ENCODE measurements around the gene CC2D1A.

- TF ChIP-seq POLR2A (IDR thresholded peaks at IDR 0.05) (no peak), CTCF (IDR thresholded peaks at IDR 0.05 in 8 of 11, conservative IDR thresholded peaks at IDR 0.05 in 3 of 11) (no peak)
Observed at GRCh38 chr19:13930402-13930801, 24.4 kb downstream of the CC2D1A start.

Data from spleen (tissue), 7 donors.